AG04450 (cell line): Measurements from ENCODE around the gene DCLK1. TPM values are rescaled to one million over a fixed set of nuclear protein-coding genes. Genes with fewer than 3 reads are reported as not detected.
A peak's percentile ranks its signal among the peaks of the same experiment; 100 is the strongest.

Source experiments
- CTCF ChIA-PET: fragments of 300-600, 350-600 bp; formaldehyde crosslinking; extraction: SDS; loops from one replicate; lab custom pipeline; 2022; ENCODE audit warnings: antibody characterized with exemption, inconsistent platforms; lab: Charles Lee
- POLR2A ChIA-PET: fragments of 350-600 bp; formaldehyde crosslinking; extraction: SDS; loops from one replicate; lab custom pipeline; 2021; ENCODE audit warnings: antibody characterized with exemption, inconsistent platforms; lab: Yijun Ruan, JAX
- DNase-seq: peaks from one replicate; pipeline ENCODE4 v3.0.0-alpha.2; 2011; ENCODE audit warnings: low read depth, low spot score
- H3K27ac ChIP-seq: one replicate; pipeline ENCODE4 v1.5.1; 2012; ENCODE audit warnings: low read depth, low read length, control low read depth
- H3K27me3 ChIP-seq: one replicate; pipeline ENCODE4 v1.6.0; 2012; ENCODE audit warnings: low read length; ENCODE audit not compliant: control insufficient read depth, insufficient read depth
- H3K4me3 ChIP-seq: 2 replicates; pipeline ENCODE4 v1.5.1; 2011; ENCODE audit warnings: mild to moderate bottlenecking, low read depth, low read length, control low read depth
- H3K9me3 ChIP-seq: 2 replicates; pipeline ENCODE4 v1.5.1; 2012; ENCODE audit warnings: low read length; ENCODE audit not compliant: control insufficient read depth, insufficient read depth
- CTCF ChIP-seq: IDR thresholded peaks from 2 replicates; pipeline ENCODE4 v1.5.1; 2011; ENCODE audit warnings: low read depth, low read length, control low read depth, inconsistent platforms
- polyA plus RNA-seq: library from polyadenylated mRNA; depleted of rRNA; stranded (reverse); fragments of >200 nt; gene quantifications from 2 replicates; pipeline ENCODE4 v1.2.3, GENCODE V29; 2011

DCLK1 gene
- polyA plus RNA-seq, 1 experiment: not detected

DNA sequence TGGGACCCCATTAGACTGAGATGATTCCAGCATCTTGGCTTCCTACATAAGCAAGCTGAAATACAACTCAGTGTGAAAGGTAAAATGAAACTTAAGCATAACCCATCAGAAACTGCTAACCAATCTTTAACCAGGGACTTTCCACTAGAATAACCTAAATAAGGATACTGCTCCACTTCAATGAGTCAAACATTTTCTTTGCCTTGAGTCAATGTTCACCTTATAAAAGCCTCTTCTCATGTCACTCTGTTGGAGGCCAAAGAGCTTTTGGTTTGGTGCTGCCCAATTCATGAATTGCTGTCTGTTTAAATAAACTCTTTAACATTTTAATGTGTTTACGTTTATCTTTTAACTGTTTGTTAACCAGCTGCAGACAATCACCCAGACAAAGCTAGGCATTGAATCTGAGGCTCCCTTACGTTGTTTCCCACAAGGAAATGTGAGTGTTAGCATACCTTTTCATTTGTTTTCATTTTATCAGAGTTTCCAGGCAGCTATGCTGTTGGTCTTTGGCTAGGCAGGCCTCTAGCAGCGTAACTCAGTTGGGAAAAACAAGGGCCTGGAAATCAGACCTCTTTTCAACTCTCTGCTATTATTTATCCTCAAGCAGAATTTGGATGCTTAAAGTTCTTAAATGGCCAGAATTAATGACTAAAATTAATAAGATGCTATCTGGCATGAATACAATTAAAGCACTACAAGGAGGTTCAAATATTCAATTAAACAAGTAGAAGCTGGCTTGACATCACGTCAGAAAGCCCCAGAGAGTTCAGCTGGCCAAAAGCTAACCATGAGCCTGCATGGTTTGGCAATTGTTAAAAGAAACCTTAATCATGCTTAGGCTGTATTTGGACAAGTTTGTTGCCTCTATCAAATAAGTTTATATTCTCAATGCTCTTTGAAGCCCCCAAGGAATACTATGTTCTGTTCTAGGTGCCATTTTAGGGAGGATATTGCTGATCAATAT lies 200.2 kb downstream of the DCLK1 start:
- ChIA-PET CTCF (interaction anchor here (0.6 to 1.6 kb wide), 3 partner anchors 22 to 48 kb away, joined by 3 read pairs; no protein-coding TSS in a partner anchor), POLR2A (no interaction called here)
- no peak for DNase-seq

GRCh38 chr13:35927567-35928021 lies 203.6 kb downstream of the DCLK1 start:
- no peak for TF ChIP-seq CTCF
- H3K4me3 ChIP-seq: no peak overlapping the region
- H3K27ac ChIP-seq: peak overlapping the region; percentile 21
- ChIA-PET POLR2A (no interaction called here), CTCF (interaction anchor here (1.0 kb wide), 1 partner anchor 138 kb away, joined by 3 read pairs; no protein-coding TSS in a partner anchor)
- H3K27me3 ChIP-seq: no peaks in the 10 kb centered on the region
- no peaks in the 10 kb centered on the region for H3K9me3 ChIP-seq
- peak; percentile 18 for DNase-seq

More for the DNA sequence above, 200.2 kb downstream of the DCLK1 start:
- no peak overlapping the region for H3K4me3 ChIP-seq
- H3K27me3 ChIP-seq: no peaks in the 10 kb centered on the region
- no peak overlapping the region for H3K27ac ChIP-seq
- TF ChIP-seq CTCF: no peak
- H3K9me3 ChIP-seq: no peaks in the 10 kb centered on the region

GRCh38 chr13:35926859-35927530 lies 204.2 kb downstream of the DCLK1 start:
- no peak for TF ChIP-seq CTCF
- H3K27ac ChIP-seq: no peak overlapping the region
- ChIA-PET CTCF (interaction anchor here (0.5 to 1.0 kb wide), 2 partner anchors 138 to 1112 kb away, joined by 3 read pairs; no protein-coding TSS in a partner anchor), POLR2A (no interaction called here)
- no peaks in the 10 kb centered on the region for H3K9me3 ChIP-seq
- DNase-seq: no peak
- no peak overlapping the region for H3K4me3 ChIP-seq
- H3K27me3 ChIP-seq: no peaks in the 10 kb centered on the region

- H3K27ac ChIP-seq: no peak overlapping the region
- POLR2A ChIA-PET: no interaction called here
- no peak for TF ChIP-seq CTCF
- CTCF ChIA-PET: no interaction called here
- DNase-seq: no peak
- no peaks in the 10 kb centered on the region for H3K9me3 ChIP-seq
- no peak overlapping the region for H3K4me3 ChIP-seq
- no peaks in the 10 kb centered on the region for H3K27me3 ChIP-seq
These were observed 205.5 kb downstream of the DCLK1 start for GRCh38 chr13:35925669-35926068.
